Measurements from ENCODE around the gene FHIT.

- TF ChIP-seq CTCF (IDR thresholded peaks at IDR 0.05), result no peak
- TF ChIP-seq POLR2A (IDR thresholded peaks at IDR 0.05), result no peak
Observed at GRCh38 chr3:60509471-60509870, 741.8 kb downstream of the FHIT start.
